ENCODE data around the gene CDKAL1. TPM values are rescaled to one million over a fixed set of nuclear protein-coding genes. Genes with fewer than 3 reads are reported as not detected.
"Not testable (repeated sequence)": the region's sequence is repeated elsewhere in the genome, so short reads cannot be mapped to it uniquely, and the experiment has no call there.

CDKAL1 gene
- total and polyA plus RNA-seq, 2 of the 8 experiments (the other 6 are each of a cell fraction or from before 2014, with no cell fraction given): 8.4 to 24.6 TPM

DNA sequence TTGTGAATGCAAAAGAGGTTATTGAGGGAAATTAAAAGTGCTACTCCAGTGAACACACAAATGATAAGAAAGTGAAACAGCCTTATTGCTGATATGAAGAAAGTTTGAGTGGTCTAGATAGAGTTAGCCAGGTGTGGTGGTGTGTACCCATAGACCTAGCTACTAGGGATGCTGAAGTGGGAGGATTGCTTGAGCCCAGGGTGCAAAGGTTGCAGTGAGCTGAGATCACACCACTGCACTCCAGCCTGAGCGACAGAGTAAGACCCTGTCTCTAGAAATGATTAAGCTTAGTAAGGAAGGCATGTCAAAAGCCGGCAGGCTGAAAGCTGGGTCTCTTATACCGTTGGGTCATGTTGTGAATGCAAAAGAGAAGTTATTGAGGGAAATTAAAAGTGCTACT lies 389.8 kb downstream of the CDKAL1 start:
- CTCF ChIA-PET (ENCODE audit: partially characterized antibody): interaction anchor here (0.6 to 1.5 kb wide), 4 partner anchors 10 to 725 kb away, joined by 3 to 4 read pairs (median 4); no protein-coding TSS in a partner anchor
- not testable (repeated sequence) for H3K9ac ChIP-seq (replicated peaks in 1 of 4; ENCODE audit: extremely low read depth in 1 of 4, low read depth in 3 of 4, low read length in 3 of 4); H3K4me1 ChIP-seq (replicated peaks in 1 of 4; ENCODE audit: control insufficient read depth in 3 of 4, insufficient read depth in 4 of 4, low read length in 3 of 4); H3K79me2 ChIP-seq (ENCODE audit: control insufficient read depth in 1 of 2, insufficient read depth in 2 of 2, low read length in 2 of 2); H2AK5ac ChIP-seq (ENCODE audit: low read depth, low read length); H3K79me1 ChIP-seq (ENCODE audit: low read depth, low read length); H4K20me1 ChIP-seq (replicated peaks in 1 of 2; ENCODE audit: control insufficient read depth in 1 of 2, insufficient read depth in 2 of 2, low read length in 2 of 2); H2BK5ac ChIP-seq (ENCODE audit: low read depth, low read length); H3K23ac ChIP-seq (ENCODE audit: insufficient read length); H3K14ac ChIP-seq (ENCODE audit: insufficient read length); H2BK12ac ChIP-seq (ENCODE audit: low read depth, low read length); DNase-seq (ENCODE audit: low read depth in 1 of 2, low spot score in 2 of 2); H4K5ac ChIP-seq (ENCODE audit: insufficient read length, low read depth, low read length); H4K91ac ChIP-seq (replicated peaks; ENCODE audit: insufficient read length, low read length); H2BK120ac ChIP-seq (replicated peaks; ENCODE audit: low read depth, low read length); H3K23me2 ChIP-seq (ENCODE audit: low read depth, low read length); H3K27me3 ChIP-seq (replicated peaks in 1 of 4; ENCODE audit: control insufficient read depth in 3 of 4, extremely low read depth in 1 of 4, insufficient read depth in 3 of 4, low read length in 3 of 4); H3K27ac ChIP-seq (ENCODE audit: low read depth, low read length); FAIRE-seq; H3K9me3 ChIP-seq (ENCODE audit: insufficient read depth in 2 of 2, low read depth in 1 of 2, low read length in 1 of 2); H3K4me3 ChIP-seq (ENCODE audit: extremely low read depth in 1 of 4, insufficient read depth in 2 of 4, low read depth in 3 of 4, low read length in 4 of 4); H3K4ac ChIP-seq (replicated peaks; ENCODE audit: insufficient read length, low read depth, low read length); H4K8ac ChIP-seq (ENCODE audit: extremely low read depth, insufficient read depth, low read length); H2BK15ac ChIP-seq (ENCODE audit: low read length); H2AFZ ChIP-seq (ENCODE audit: low read length); H3K56ac ChIP-seq (replicated peaks; ENCODE audit: insufficient read length, low read depth, low read length); H3K36me3 ChIP-seq (ENCODE audit: control insufficient read depth in 2 of 4, insufficient read depth in 4 of 4, low read length in 3 of 4); H2BK20ac ChIP-seq (ENCODE audit: low read length); H3K4me2 ChIP-seq (ENCODE audit: insufficient read depth in 1 of 2, low read depth in 2 of 2, low read length in 2 of 2); H3K18ac ChIP-seq (ENCODE audit: extremely low read depth, low read length)
- POLR2A ChIA-PET (ENCODE audit: partially characterized antibody): interaction anchor here (0.6 kb wide), 1 partner anchor 673 kb away, joined by 3 read pairs; no protein-coding TSS in a partner anchor
- WGBS, 2 experiments (ENCODE audit: extremely low coverage in 1 of 2, insufficient coverage in 1 of 2, insufficient read length in 1 of 2, insufficient replicate concordance in 2 of 2, low coverage in 1 of 2, low lambda C conversion rate in 2 of 2, missing lambda C conversion rate in 1 of 2): 97% methylated on average over 3 of the region's 3 CpGs; no CpG with 5 or more reads in 1 of the 2 experiments

All from H1 (cell line).